BLaER1 (cell line): ENCODE data around the gene LPCAT3.
A peak's percentile ranks its signal among the peaks of the same experiment; 100 is the strongest.

Experiments
- H3K27ac ChIP-seq: shearing (Covaris generic); formaldehyde crosslinking; 2 replicates; pipeline ENCODE4 v1.8.1; 2022
- H3K27me3 ChIP-seq: shearing (Covaris generic); formaldehyde crosslinking; 2 replicates; pipeline ENCODE4 v1.8.1; 2022
- H3K36me3 ChIP-seq: shearing (Covaris generic); formaldehyde crosslinking; 2 replicates; pipeline ENCODE4 v1.8.1; 2022
- H3K4me1 ChIP-seq: shearing (Covaris generic); formaldehyde crosslinking; 2 replicates; pipeline ENCODE4 v1.8.1; 2022
- H3K4me2 ChIP-seq: shearing (Covaris generic); formaldehyde crosslinking; 2 replicates; pipeline ENCODE4 v1.8.1; 2022
- H3K4me3 ChIP-seq: shearing (Covaris generic); formaldehyde crosslinking; 2 replicates; pipeline ENCODE4 v1.8.1; 2022
- H3K9ac ChIP-seq: shearing (Covaris generic); formaldehyde crosslinking; 2 replicates; pipeline ENCODE4 v1.8.1; 2022
- H3K9me3 ChIP-seq: shearing (Covaris generic); formaldehyde crosslinking; 2 replicates; pipeline ENCODE4 v1.8.1; 2022
- H4K20me1 ChIP-seq: shearing (Covaris generic); formaldehyde crosslinking; 2 replicates; pipeline ENCODE4 v1.8.1; 2022
- Cebpa-rat ChIP-seq: shearing (Covaris generic); IDR thresholded peaks from 2 replicates; pipeline ENCODE4 v1.8.1; 2022

Gene LPCAT3

DNA sequence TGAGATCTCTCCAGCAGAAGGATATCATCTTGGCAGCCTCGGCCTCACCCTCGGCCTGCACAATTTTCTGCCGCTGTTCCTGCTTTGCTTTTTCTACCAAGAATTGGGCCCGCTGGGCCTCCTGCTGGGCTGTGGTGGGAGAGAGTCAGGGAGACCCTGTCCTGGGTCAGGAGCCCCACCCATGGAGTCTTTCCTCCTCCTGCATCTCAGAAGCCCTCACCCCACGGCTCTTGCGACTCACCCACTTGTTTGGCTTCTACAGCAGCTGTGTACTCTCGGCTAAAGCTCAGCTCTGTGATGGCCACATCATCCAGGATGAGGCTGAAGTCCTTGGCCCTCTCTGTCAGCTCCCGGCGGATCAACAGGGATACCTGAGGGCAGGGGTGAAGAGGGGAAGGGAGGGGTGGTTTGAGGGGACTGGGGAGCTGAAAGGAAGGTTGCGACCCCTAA, 50.6 kb downstream of the LPCAT3 start:
- peak overlapping the region; percentile 99; the same call in 1 of the 2 replicates for H3K9ac ChIP-seq
- peak overlapping the region; percentile 6; the same call in 1 of the 2 replicates for H3K27ac ChIP-seq
- H3K4me2 ChIP-seq = no peak overlapping the region; the same call in 1 of the 2 replicates
- peaks cover 9% of the 10 kb centered on the region; the same call in 1 of the 2 replicates for H4K20me1 ChIP-seq
- H3K27me3 ChIP-seq = no peaks in the 10 kb centered on the region
- no peaks in the 10 kb centered on the region for H3K9me3 ChIP-seq
- H3K4me1 ChIP-seq = peaks cover 71% of the 10 kb centered on the region
- peaks cover 57% of the 10 kb centered on the region for H3K36me3 ChIP-seq
- H3K4me3 ChIP-seq = no peak overlapping the region
- no peak for TF ChIP-seq Cebpa-rat

DNA sequence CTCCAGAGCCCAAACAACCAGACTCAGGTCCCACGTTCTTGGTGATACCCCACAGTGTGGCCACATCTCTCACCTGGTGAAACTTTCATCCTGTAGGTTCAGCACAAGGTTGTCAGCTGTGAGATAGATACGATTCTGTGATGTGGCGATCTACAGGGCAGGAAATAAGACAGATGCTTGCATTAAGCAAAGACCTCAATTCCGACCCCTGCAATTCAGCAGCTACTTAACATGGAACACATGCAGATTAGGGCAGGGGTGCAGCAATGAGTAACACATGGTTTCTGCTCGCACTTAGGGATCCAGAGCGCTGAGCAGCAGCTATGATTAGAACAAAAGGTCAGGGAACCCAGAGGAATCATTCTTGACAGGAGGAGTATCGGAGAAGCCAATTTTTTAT, 51.9 kb downstream of the LPCAT3 start:
- Histone ChIP-seq H3K4me1 (peaks cover 71% of the 10 kb centered on the region), H3K9me3 (no peaks in the 10 kb centered on the region), H3K4me3 (no peak overlapping the region), H3K27me3 (no peaks in the 10 kb centered on the region), H4K20me1 (peaks cover 9% of the 10 kb centered on the region; the same call in 1 of the 2 replicates), H3K36me3 (peaks cover 55% of the 10 kb centered on the region), H3K9ac (0 out of 2 replicates have a peak overlapping the region, but pooled peaks have one; percentile 36), H3K4me2 (no peak overlapping the region), H3K27ac (no peak overlapping the region)
- TF ChIP-seq Cebpa-rat = no peak

DNA sequence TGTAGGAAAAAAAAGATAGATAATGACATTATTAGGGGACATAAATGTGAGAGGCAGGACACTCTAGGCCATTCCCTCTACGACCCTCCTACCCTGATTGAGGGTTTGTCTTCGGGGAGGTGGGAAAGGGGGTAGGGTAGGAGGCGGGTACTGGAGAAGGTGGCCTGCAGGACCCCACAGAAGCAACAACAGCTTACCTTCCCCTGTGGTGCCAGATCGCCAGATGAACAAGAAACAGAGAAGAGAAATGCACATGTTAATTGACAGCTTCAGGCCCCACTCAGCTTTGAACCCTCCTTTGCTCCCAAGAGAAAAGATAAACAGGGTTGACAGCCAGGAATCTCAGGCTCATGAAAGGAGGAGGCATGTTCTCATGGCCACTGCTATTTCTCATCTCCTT, 52.6 kb downstream of the LPCAT3 start:
- Histone ChIP-seq H3K4me3 (no peak overlapping the region), H3K27me3 (no peaks in the 10 kb centered on the region), H3K4me2 (peak overlapping the region; percentile 46; the same call in 1 of the 2 replicates), H3K9me3 (no peaks in the 10 kb centered on the region), H3K36me3 (peaks cover 61% of the 10 kb centered on the region), H3K4me1 (peaks cover 76% of the 10 kb centered on the region), H3K27ac (0 out of 2 replicates have a peak overlapping the region, but pooled peaks have one; percentile 53), H4K20me1 (peaks cover 9% of the 10 kb centered on the region; the same call in 1 of the 2 replicates), H3K9ac (peak overlapping the region; percentile 36; the same call in 1 of the 2 replicates)
- TF ChIP-seq Cebpa-rat = no peak

DNA sequence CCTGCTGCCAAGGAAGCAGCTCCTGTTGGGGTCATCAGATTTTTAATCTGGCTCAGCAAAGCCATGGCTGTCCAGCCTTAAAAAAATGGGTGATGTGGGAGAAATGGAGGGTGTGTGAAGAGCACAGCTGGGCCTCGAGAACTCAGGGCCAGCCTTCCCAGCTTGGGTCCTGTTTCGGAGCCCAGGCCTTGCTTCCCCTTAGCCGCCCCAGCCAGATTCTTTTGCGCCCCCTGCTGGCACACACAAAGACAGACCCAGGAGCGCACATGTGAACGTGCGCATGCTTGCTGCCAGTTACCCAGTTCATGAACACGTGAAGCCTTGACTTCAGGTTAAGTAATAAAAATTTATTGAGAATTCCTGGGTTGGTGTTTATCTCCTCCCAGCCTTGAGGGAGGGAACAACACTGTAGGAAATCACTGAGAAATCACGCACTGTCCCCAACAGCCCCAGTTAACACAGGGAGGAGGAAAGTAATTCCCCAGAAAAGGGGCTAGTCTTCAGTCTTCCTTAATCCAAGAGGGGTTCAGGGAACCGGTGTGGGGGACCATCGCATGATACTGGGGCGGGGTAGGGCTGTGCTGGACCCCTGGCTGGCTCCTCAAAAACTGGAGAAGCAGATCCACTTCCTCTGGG, 53.1 kb downstream of the LPCAT3 start:
- Histone ChIP-seq H3K4me3 (no peak overlapping the region), H3K36me3 (peaks cover 67% of the 10 kb centered on the region), H3K27me3 (no peaks in the 10 kb centered on the region), H3K27ac (peak overlapping the region; percentile 63), H3K4me2 (peak overlapping the region; percentile 46), H3K9ac (peak overlapping the region; percentile 43), H3K9me3 (no peaks in the 10 kb centered on the region), H4K20me1 (peaks cover 9% of the 10 kb centered on the region; the same call in 1 of the 2 replicates), H3K4me1 (peaks cover 82% of the 10 kb centered on the region)
- TF ChIP-seq Cebpa-rat = no peak

DNA sequence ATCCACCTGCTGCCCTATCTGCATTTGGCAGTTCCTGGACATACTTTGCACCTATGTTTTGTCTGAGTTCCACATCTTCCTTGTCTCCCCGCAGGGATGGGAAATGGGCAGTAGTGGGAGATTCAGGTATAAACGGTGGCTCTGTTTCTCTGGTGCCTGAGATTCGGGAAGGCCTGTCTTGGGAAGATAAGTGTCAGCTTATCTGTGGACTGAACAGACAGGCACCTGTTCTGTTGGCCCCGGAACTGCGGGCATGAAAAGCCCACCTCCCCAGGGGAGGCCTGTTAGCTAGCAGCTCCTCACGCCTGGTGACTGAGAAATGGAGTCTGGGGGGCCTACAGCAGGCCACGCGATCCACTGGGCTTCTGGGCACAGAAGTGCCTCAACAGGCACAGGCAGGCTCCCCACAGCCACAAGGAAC, 53.7 kb downstream of the LPCAT3 start:
- H3K4me3 ChIP-seq = no peak overlapping the region
- peaks cover 9% of the 10 kb centered on the region; the same call in 1 of the 2 replicates for H4K20me1 ChIP-seq
- H3K4me2 ChIP-seq = peak overlapping the region; percentile 46
- no peaks in the 10 kb centered on the region for H3K9me3 ChIP-seq
- TF ChIP-seq Cebpa-rat = no peak
- H3K27ac ChIP-seq = peak overlapping the region; percentile 63
- no peaks in the 10 kb centered on the region for H3K27me3 ChIP-seq
- peaks cover 69% of the 10 kb centered on the region for H3K36me3 ChIP-seq
- peaks cover 87% of the 10 kb centered on the region for H3K4me1 ChIP-seq
- H3K9ac ChIP-seq = peak overlapping the region; percentile 43

DNA sequence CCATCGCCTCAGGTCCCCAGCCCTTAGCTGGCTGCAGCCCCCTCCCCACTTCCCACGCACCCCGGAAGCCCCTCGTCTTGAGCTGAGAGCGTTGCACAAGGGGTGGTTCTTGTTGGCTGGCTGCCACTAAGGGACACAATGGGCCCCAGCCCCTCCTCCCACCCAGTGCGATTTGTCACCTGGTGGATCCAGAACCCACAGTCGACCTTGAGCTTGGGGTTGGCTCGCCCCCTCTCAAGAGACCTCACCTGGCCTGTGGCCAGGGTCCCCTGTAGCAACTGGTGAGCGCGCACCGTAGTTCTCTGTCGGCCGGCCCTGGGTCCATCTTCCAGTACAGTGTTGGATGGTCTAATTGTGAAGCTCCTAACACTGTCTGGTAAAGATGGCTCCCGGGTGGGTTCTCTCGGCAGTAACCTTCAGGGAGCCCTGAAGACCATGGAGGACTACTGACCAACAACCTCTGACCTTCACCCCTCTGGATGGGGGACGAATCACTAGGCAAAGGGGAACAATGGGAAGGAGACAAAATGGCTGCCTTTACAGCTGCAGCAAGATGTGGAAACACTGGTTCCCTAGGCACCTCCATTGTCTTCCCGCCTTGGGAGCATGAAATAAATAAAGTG, 54.4 kb downstream of the LPCAT3 start:
- peak overlapping the region; percentile 46 for H3K4me2 ChIP-seq
- H3K9me3 ChIP-seq = no peaks in the 10 kb centered on the region
- no peak for TF ChIP-seq Cebpa-rat
- no peak overlapping the region for H3K4me3 ChIP-seq
- peaks cover 3% of the 10 kb centered on the region; the same call in 1 of the 2 replicates for H4K20me1 ChIP-seq
- H3K27me3 ChIP-seq = no peaks in the 10 kb centered on the region
- peak overlapping the region; percentile 43; the same call in 1 of the 2 replicates for H3K9ac ChIP-seq
- peak overlapping the region; percentile 63 for H3K27ac ChIP-seq
- H3K36me3 ChIP-seq = peaks cover 64% of the 10 kb centered on the region
- peaks cover 86% of the 10 kb centered on the region for H3K4me1 ChIP-seq

DNA sequence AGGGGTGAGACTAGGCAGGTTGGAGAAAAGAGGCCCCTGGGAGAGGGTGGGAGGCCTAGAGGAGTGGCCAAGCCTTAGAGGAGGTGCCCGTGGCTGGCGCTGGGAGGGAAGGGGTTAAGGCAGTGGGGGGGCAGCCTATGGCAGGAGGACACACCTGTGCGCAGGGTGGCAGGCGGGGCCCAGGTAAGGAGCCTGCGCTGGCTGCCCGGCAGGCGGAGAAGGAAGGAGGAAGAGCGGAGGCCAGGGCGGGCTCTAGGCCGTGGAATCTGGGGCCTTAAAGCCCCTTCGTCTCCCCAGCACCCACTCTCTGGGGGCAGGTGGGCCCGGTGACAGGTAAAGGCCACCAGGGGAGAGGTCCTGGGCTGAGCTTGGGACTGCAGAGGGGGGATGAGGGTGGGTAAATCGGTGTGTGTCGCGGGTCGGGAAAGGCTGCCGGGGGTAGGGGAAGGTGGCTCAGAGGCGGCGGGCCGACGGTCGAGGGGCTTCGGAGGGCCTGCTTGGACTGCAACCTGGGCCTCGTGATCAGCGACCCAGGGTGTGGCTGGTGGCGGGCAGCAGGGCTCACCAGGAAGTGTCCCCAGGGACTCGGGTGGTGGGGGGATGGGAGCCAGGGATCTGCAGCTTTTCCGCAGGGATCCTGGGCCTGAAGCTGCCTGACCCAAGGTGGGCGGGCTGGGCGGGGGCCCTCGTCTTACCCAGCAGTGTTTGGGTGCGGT, 55.1 kb downstream of the LPCAT3 start:
- H3K36me3 ChIP-seq = peaks cover 61% of the 10 kb centered on the region
- H3K9ac ChIP-seq = peak overlapping the region; percentile 93
- peaks cover 86% of the 10 kb centered on the region for H3K4me1 ChIP-seq
- H3K27me3 ChIP-seq = no peaks in the 10 kb centered on the region
- peak overlapping the region; percentile 91 for H3K4me2 ChIP-seq
- no peaks in the 10 kb centered on the region for H3K9me3 ChIP-seq
- H4K20me1 ChIP-seq = no peaks in the 10 kb centered on the region
- H3K4me3 ChIP-seq = no peak overlapping the region
- no peak for TF ChIP-seq Cebpa-rat
- H3K27ac ChIP-seq = peak overlapping the region; percentile 91

DNA sequence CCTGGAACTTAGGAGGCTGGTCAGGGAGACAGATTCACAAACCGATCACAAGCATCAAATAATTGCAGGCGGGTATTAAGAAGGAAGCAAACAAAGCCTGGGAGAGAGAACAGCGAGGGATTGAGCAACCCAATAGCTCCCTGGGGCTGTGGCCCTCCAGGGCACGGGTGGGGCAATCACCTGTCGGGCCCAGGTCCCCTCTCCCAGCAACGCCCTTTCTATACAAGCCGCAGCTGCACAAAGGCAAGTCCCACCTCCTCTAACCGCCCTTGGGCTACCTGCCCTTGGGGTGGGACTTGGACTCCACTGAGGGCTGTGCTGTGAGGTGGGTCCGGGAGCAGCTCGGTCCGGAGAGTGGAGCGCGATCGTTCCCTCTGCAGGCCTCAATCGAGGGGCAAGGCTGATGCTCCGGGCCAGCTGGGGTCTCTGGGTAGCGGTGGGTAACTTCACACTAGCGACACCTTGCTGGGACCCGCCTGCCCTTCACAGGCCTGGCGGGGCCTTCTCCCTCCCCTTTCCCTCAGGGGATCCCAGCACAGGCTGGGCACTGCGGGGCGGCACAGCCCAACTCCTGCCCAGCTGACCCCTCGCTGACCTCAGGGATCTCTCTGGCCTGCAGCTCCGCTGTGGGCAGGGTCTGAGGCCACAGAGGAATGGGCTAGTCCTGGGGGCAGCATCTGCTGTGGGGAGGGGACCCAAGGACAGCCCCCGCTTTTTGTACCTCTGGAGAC, 55.8 kb downstream of the LPCAT3 start:
- peaks cover 86% of the 10 kb centered on the region for H3K4me1 ChIP-seq
- H3K4me3 ChIP-seq = peak overlapping the region; percentile 58
- peak; percentile 64; the same call in 1 of the 2 replicates for TF ChIP-seq Cebpa-rat
- H3K27ac ChIP-seq = peak overlapping the region; percentile 91
- H3K27me3 ChIP-seq = no peaks in the 10 kb centered on the region
- H3K4me2 ChIP-seq = peak overlapping the region; percentile 91
- no peaks in the 10 kb centered on the region for H4K20me1 ChIP-seq
- peaks cover 61% of the 10 kb centered on the region for H3K36me3 ChIP-seq
- H3K9me3 ChIP-seq = no peaks in the 10 kb centered on the region
- H3K9ac ChIP-seq = peak overlapping the region; percentile 93

DNA sequence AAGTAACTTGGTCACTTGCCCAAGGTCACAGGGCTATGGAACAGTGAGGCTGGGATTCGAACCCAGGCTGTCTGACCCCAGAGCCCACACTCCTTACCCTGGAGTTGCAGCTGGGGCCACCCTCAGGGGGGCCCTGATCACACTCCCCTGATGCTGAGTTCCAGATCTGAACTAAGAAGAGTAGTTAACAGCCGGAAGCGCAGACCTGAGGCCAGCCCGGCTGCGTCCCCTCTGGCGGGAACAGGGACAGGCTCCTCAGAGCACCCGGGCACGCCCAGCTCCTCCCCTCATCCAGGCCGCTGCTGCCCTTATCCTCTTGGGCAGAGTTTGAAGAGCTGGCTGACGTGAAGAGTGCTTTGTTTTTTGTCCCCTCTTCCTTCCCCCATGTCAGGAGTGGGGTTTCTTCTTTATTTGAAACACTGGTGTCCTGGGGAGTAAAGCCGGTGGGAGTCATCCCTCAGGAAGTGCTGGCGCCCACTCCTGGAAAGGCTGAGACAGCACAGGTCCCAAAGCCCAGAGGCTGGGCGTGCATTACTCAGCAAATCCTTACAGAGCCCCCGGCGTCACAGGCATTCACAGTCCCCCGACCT, 56.5 kb downstream of the LPCAT3 start:
- H3K27ac ChIP-seq = peak overlapping the region; percentile 91
- H3K4me2 ChIP-seq = peak overlapping the region; percentile 91
- no peaks in the 10 kb centered on the region for H4K20me1 ChIP-seq
- H3K9ac ChIP-seq = peak overlapping the region; percentile 93
- peaks cover 60% of the 10 kb centered on the region for H3K36me3 ChIP-seq
- peaks cover 90% of the 10 kb centered on the region for H3K4me1 ChIP-seq
- H3K27me3 ChIP-seq = no peaks in the 10 kb centered on the region
- no peak for TF ChIP-seq Cebpa-rat
- peak overlapping the region; percentile 58 for H3K4me3 ChIP-seq
- no peaks in the 10 kb centered on the region for H3K9me3 ChIP-seq
